Measurements from ENCODE around the gene PICALM.
"Not testable (repeated sequence)": the region's sequence is repeated elsewhere in the genome, so short reads cannot be mapped to it uniquely, and the experiment has no call there.

The PICALM gene, protein sequence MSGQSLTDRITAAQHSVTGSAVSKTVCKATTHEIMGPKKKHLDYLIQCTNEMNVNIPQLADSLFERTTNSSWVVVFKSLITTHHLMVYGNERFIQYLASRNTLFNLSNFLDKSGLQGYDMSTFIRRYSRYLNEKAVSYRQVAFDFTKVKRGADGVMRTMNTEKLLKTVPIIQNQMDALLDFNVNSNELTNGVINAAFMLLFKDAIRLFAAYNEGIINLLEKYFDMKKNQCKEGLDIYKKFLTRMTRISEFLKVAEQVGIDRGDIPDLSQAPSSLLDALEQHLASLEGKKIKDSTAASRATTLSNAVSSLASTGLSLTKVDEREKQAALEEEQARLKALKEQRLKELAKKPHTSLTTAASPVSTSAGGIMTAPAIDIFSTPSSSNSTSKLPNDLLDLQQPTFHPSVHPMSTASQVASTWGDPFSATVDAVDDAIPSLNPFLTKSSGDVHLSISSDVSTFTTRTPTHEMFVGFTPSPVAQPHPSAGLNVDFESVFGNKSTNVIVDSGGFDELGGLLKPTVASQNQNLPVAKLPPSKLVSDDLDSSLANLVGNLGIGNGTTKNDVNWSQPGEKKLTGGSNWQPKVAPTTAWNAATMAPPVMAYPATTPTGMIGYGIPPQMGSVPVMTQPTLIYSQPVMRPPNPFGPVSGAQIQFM

DNA sequence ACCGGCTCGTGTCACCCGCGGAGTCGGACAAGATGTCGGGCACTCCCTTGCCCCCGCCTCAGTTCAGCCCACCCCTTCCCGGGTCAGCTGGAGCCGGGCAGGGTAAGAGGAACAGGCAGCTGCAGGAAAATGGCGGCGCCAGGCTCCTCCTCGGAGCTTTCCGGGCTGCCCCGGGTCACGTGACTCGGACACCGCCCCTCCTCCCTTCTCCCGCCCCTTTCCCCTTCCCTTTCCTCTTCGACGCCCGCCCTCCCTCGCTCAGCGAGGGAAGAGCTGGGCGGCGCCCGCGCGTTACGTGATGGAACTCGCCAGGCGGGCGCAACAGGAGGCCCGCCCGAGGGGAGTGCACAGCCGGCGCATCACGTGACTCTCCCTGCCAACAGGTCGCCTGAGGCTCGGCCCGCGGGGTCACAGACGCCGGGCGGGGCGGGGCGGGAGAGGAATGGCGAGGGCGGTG lies at the start of gene PICALM:
PICALM (minus strand) TSS at position 134 of the 457 bp plus-strand sequence. CDS start 304 bp downstream, outside the sequence.
- peak; percentile 94 for FAIRE-seq
- DNase-seq (ENCODE audit: insufficient read length, low spot score), result peak; percentile 94

DNA sequence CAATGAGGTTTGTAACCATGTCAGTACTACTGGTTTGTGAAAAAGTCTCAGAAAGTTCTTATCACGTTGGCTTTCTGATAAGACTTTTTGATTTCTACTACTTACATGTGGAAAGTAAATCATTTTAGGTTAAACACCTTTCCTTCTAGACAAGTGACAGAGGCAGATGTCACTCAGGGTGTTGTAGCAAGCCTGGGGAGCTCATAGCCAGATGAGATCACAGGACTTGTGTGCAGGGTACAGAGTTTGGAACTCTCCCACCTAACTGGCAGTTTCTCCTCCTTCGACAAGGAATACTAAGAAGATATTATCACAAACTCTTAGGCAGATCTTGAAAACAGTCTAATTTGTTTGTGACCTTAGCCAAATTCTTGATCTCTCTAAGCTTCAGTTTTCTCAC lies 49.4 kb upstream of the PICALM start:
- no peak for DNase-seq (ENCODE audit: insufficient read length, low spot score)
- no peak for FAIRE-seq

DNA sequence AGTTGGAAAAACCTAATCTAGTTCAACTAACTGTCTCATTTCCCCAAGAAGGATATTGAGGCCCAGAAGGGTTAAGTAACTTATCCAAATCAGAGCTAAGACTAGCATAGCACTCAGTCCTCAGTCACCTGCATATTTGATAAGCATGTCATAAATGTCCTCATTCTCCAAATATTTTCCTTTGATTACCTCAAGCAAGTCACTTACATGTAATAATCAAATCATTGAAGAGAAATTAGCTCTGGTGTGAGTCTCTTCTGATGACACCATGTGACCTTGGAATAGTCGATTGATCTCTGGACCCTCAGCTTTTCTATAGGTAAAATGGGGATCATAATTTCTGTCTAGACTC lies 48.8 kb upstream of the PICALM start:
- DNase-seq (ENCODE audit: insufficient read length, low spot score) (no peak), FAIRE-seq (no peak)

DNA sequence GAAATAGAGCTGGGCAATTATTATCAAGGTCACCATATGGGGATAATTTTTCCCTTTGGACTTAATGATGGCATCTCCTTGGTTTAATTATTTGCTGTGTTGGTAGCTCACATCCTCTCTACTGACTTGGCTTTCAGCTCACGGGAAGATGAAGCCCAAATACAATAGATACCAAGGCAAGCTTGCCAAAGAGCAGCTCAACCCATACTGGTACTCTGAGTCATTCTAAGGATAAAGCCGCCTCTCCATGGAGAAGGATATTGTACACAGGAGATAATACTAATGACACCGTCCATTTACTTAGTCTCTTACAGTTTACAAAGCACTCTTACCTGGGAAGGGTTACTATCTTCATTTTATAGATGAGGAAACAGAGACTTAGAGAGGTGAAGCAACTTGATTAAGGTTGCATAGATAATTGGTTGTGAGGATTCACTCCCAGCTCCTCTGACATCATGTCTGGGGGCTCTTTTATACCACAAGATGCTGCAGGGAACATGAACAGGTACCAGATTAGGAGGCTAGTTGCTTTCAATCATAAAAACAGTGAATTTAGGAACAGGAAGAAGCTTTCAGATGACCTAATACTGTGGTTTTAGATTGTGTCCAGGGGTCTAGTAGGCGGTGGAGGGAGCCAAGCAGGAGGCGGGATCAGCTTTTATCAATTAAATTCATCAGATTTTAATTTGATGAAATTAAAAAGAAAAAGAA lies 48.3 kb upstream of the PICALM start:
- FAIRE-seq, result no peak
- no peak for DNase-seq (ENCODE audit: insufficient read length, low spot score)

DNA sequence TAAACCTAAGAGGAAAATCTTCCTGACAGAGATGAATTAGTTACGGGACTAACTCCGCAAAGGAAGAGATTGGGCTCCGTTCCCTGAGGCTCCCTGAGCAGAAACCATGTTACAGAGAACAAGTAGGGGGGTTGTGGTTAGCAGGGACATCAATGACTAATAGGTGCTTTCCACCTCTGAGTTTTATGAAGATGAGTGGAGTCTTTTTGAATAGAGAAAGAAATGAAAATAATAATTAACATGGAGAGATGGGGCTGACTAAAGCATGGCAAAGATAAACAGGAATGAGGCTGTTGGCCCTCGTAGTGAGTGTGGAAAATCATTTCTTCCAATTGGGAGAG lies 47.5 kb upstream of the PICALM start:
- FAIRE-seq (no peak), DNase-seq (ENCODE audit: insufficient read length, low spot score) (peak; percentile 49)

DNA sequence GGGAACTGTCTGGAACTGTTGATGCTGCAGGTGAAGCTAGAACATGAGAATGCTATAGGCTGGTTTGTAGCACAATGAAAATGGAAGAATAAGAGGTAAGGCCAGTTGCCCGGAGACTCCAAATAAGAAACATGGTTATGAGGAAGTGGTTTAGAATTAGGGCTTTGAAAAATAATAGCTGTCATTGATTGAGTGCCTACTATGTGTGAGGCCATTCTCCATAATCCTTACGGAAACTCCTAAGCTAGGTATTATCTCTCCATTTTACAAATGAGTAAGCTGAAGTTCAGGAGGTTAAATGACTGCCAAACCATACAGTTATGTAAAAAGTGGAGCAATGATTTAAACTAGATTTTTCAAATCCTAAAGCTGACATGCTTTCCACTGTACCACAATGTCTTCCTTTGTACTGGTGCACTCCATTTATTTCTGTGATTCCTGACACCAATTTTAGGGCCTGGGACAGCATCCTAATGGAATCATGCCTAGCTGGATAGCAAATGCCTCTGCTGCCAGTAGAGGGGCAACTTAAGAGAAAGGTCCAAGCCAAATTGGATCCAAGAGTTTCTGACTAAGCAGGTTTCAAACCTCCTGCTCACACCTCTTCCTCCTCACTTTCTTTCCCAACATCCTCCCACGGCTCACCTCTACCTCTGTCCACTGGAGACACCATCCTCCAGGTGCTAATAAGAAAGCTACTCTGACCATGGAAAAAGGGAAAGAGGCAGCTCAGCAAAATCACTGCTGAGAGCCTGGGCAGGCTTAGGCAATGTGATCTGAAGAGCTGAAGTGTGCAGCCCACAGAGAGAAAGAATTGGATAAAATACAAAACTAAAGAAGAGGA lies 46.9 kb upstream of the PICALM start:
- DNase-seq (ENCODE audit: insufficient read length, low spot score) (no peak), FAIRE-seq (no peak)

DNA sequence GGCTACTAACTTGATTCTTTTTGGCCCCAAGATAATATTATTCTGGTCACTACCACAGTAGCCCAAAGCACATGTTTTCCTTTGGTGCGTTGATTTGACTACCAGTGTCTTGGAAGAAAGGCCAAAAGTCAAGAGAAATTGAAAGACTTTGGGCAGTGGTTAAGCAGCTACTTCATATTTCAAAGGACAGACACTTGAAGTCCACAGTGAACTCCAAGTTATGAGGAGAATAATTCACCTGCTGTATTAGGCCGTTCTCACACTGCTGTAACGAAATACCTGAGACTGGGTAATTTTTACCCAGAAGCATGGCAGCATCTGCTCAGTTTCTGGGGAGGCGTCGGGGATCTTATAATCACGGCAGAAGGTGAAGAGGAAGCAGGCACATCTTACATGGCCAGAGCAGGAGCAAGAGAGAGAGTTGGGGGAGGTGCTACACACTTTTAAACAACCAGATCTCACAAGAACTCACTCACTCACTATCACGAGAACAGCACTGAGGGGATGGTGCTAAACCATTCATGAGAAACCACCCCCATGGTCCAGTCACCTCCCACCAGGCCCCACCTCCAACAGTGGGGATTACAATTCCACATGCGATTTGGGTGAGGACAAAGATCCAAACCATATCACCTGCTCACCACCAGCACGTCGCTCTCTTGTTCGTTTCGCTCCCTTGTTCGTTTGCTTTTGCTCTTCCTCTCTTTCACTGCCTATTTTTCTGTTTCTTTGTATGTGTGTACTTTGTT lies 40.2 kb upstream of the PICALM start:
- no peak for DNase-seq (ENCODE audit: insufficient read length, low spot score)
- no peak for FAIRE-seq

DNA sequence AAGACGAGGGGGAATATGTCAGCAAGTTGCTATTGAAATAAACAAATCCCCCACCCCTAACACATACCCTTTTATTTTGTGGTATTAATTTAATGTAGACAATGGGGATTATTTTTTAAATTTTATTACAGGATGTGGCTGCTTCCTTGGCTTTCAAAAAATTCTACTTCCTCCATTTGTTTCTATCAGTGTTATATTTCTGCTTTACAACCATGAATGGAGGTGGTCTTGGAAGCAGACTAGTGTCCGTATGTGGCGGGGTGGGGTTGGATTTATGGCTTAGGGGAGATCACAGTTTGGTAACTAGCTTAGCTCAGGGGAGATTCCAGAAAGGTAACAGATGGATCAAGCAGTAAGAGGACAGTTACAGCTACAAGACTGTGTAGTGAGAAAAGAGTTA lies 39.3 kb upstream of the PICALM start:
- DNase-seq (ENCODE audit: insufficient read length, low spot score) (no peak), FAIRE-seq (no peak)

DNA sequence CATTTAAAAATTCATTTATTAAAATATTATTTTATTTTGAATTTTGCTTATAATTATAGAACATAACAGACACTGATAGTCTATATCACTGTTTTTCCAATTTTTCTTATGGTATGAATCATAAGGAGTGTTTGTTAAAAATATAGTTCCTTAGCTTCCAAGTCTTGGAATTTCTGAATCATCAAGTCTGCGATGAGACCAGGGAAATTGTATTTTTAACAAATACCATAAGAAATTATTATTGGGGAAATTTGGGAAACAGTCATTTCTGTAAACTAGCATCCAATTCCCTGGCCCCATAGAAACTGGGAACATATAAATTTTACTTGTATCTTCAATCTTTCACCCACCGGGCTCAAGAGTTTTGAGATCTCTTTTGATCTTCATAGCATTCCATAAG lies 38.0 kb upstream of the PICALM start:
- no peak for FAIRE-seq
- no peak for DNase-seq (ENCODE audit: insufficient read length, low spot score)

DNA sequence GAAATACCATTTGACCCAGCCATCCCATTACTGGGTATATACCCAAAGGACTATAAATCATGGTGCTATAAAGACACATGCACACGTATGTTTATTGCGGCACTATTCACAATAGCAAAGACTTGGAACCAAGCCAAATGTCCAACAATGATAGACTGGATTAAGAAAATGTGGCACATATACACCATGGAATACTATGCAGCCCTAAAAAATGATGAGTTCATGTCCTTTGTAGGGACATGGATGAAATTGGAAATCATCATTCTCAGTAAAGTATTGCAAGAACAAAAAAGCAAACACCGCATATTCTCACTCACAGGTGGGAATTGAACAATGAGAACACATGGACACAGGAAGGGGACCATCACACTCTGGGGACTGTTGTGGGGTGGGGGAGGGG lies 37.1 kb upstream of the PICALM start:
- not testable (repeated sequence) for FAIRE-seq; DNase-seq (ENCODE audit: insufficient read length, low spot score)

DNA sequence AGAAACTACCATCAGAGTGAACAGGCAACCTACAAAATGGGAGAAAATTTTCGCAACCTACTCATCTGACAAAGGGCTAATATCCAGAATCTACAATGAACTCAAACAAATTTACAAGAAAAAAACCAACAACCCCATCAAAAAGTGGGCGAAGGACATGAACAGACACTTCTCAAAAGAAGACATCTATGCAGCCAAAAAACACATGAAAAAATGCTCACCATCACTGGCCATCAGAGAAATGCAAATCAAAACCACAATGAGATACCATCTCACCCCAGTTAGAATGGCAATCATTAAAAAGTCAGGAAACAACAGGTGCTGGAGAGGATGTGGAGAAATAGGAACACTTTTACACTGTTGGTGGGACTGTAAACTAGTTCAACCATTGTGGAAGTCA lies 36.7 kb upstream of the PICALM start:
- not testable (repeated sequence) for FAIRE-seq; DNase-seq (ENCODE audit: insufficient read length, low spot score)

DNA sequence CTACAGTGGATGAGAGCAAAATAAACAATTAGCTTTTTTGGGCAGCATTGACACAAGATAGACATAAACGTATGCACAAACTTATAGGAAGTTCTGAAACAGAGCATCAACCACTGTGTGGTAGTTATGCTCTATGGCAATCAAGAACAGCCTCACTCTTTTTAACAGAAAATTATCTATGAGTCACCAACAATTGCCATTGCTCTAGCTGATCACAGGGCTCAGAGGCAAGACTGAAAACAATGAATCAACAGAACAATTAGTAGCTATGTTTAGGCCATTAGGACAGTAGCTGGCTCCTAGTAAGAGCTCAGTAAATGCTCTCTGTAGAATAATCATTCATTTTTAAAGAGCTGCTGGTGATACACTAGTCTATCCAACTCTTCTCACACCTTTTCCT lies 34.9 kb upstream of the PICALM start:
- FAIRE-seq (no peak), DNase-seq (ENCODE audit: insufficient read length, low spot score) (no peak)

DNA sequence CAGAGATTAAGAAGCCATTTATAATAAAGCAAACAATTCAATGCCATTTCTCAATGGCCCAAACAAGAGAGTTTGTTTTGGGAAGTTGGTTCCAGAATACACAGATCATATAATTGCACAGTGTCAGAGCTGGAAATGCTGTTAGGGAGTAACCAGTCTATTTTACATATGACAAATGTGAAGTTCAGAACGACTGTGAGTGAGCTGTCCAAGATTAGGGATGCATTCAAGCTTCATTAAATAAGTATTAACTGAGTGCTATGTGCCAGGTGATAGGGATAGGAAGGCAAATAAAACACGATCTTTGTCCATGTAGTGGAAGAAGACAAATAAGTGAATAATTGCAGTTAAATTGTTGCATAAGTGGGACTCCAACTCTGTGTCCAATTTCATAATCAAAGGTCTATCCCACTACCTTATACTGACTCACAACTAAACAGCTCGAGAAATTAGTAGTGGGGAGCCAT lies 33.1 kb upstream of the PICALM start:
- DNase-seq (ENCODE audit: insufficient read length, low spot score) (no peak), FAIRE-seq (no peak)

DNA sequence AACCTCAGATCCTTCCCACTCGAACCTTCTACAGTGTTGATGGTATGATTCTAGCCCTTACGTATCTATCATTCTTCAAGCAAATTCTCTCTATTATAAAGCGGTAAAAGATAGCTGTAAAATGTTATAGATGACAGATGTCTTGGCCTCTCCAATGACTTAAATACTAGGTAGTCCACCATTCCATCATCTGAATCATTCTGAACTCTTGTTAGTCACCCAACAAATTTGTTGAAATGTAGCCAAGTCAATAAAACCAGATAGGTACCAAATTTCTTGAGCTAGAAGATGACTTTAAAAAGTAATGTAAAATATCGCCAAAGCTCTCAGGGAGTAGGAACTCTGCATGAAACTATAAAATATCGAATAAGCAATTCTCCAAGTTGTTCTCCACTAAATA lies 32.6 kb upstream of the PICALM start:
- no peak for FAIRE-seq
- DNase-seq (ENCODE audit: insufficient read length, low spot score), result no peak

DNA sequence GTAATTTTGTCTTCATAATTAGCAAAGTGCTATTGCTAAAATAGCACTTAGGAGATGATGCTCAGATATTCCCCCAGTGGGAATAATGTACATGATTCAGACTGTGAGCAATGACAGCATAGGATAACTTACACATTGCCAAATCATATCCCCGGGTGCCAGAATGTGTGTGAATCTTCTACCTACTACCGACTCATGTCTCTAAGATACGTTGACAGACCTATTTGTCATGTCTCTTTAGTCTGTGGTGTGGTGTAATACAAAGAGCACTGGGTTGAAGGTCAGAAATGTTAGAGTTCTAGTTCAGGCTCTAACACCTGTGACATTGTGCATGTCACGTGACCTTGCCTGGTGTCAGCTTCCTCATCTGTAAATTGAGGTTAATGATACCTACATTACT lies 31.0 kb upstream of the PICALM start:
- FAIRE-seq (no peak), DNase-seq (ENCODE audit: insufficient read length, low spot score) (peak; percentile 24)

DNA sequence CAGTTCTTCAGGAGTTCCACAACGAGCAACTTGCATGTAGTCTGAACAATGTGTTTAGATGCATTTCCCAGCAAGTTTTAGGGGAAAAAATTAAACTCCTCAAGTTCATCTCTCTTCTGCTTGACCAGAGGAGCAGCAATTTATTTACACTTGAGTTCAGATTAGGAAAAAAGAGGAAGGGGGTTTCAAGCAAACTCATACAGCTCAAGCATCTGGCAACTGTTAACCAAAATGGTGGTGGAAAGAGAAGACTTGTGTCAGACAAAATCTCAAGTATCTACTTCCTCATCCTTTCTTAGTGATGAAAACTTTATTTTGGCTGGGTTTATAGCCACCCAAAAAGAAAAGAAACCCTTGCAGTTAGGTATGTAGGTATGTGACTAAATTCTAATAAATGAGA lies 29.1 kb upstream of the PICALM start:
- FAIRE-seq, result no peak
- DNase-seq (ENCODE audit: insufficient read length, low spot score), result no peak

DNA sequence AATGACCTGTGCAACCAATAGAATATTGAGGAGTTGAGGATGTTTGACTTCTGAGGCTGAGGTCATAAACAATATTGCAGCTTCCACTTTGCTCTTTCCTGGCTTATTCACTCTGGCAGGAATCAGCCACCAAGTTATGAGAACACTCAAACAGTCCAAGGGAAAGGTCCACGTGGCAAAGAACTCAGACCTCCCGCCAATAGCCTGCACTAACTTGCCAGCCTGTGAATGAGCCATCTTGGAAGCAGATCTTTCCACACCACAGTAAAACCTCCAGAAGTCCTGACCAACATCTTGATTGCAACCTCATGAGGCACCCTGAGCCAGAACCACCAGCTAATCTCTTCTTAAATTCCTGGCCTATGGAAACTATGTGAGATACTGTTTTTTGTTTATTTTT lies 22.7 kb upstream of the PICALM start:
- no peak for FAIRE-seq

DNA sequence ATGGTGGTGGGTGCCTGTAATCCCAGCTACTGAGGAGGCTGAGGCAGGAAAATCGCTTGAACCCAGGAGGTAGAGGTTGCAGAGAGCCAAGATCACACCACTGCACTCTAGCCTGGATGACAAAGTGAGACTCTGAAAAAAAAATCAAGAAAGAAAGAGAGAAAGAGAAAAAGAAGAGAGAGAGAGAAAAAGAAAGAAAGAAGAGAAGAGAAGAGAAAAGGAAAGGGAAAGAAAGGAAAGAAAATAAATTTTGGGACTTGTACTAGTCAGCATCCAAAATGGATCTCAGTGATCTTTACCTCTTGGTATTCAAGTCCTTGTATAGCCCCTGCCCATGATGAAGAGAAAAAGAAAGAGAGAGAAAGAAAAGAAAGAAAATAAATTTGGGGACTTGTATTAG lies 22.2 kb upstream of the PICALM start:
- DNase-seq (ENCODE audit: insufficient read length, low spot score) (no peak), FAIRE-seq (no peak)

More for the DNA sequence above, 22.7 kb upstream of the PICALM start:
- no peak for DNase-seq (ENCODE audit: insufficient read length, low spot score)

DNA sequence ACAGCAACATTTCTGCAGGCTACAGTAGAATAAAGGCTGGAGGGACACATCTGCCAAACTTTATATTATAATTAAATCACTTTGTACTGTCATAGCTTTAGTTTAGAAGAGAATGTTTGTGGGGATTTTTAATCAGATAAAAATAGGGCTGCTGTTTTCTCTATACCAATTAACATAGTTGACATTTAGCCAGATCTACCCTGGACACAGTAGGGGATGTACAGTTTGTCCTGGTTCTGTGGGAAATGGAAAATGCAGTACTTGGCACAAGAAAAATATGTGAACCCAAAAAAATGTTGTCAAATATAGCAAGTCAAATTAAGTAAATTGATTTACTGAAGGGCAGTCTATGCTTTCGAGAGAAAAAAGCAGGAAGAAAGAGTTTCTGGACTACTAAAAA lies 20.8 kb upstream of the PICALM start:
- no peak for FAIRE-seq
- no peak for DNase-seq (ENCODE audit: insufficient read length, low spot score)

DNA sequence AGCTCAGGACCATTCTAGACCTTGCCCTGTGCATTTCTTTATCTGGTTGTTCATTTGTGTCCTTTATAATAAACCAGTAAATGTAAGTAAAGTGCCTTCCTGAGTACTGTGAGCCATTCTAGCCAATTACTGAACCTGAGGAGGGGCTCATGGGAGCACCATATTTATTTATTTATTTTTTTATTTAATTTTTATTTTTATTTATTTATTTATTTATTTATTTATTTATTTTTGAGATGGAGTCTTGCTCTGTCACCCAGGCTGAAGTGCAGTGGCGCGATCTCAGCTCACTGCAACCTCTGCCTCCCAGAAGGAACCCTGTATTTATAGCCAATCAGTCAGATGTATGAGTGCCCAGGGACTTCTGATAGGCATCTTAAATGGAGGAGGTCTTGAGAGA lies 18.8 kb upstream of the PICALM start:
- not testable (repeated sequence) for DNase-seq (ENCODE audit: insufficient read length, low spot score); FAIRE-seq
